H9 (cell line): ENCODE data around the gene C2orf78. TPM values are rescaled to one million over a fixed set of nuclear protein-coding genes. Genes with fewer than 3 reads are reported as not detected.

Experiments
- DNase-seq: peaks from one replicate; pipeline ENCODE4 v3.0.0-alpha.2; 2017
- H2AFZ ChIP-seq: one replicate; pipeline ENCODE4 v1.6.1; 2013; ENCODE audit warnings: mild to moderate bottlenecking, low read length, control low read depth, moderate library complexity
- H2AK5ac ChIP-seq: 2 replicates; pipeline ENCODE4 v1.6.1; 2013; ENCODE audit warnings: low read length, control low read depth, mixed read lengths; ENCODE audit not compliant: insufficient read length
- H2BK120ac ChIP-seq: one replicate; pipeline ENCODE4 v1.6.1; 2013; ENCODE audit warnings: low read depth, mild to moderate bottlenecking, low read length, control low read depth, inconsistent platforms; ENCODE audit not compliant: poor library complexity, severe bottlenecking
- H2BK12ac ChIP-seq: 2 replicates; pipeline ENCODE4 v1.6.1; 2013; ENCODE audit warnings: low read length, control low read depth, mixed read lengths, low read depth; ENCODE audit not compliant: insufficient read length
- H2BK15ac ChIP-seq: 2 replicates; pipeline ENCODE4 v1.6.1; 2013; ENCODE audit warnings: low read depth, low read length, control low read depth
- H2BK20ac ChIP-seq: one replicate; pipeline ENCODE4 v1.6.1; 2013; ENCODE audit warnings: low read depth, mild to moderate bottlenecking, low read length, control low read depth, inconsistent platforms; ENCODE audit not compliant: poor library complexity, severe bottlenecking
- H2BK5ac ChIP-seq: 2 replicates; pipeline ENCODE4 v1.6.1; 2013; ENCODE audit warnings: low read length, control low read depth, mixed read lengths; ENCODE audit not compliant: insufficient read length
- H3K14ac ChIP-seq: 2 replicates; pipeline ENCODE4 v1.6.1; 2013; ENCODE audit warnings: low read length, control low read depth; ENCODE audit not compliant: insufficient read depth
- H3K18ac ChIP-seq: 2 replicates; pipeline ENCODE4 v1.6.1; 2013; ENCODE audit warnings: low read depth, mild to moderate bottlenecking, mixed read lengths, low read length, control low read depth; ENCODE audit not compliant: insufficient read length
- H3K23ac ChIP-seq: 2 replicates; pipeline ENCODE4 v1.6.1; 2013; ENCODE audit warnings: low read length, control low read depth, mixed read lengths, low read depth; ENCODE audit not compliant: insufficient read length
- H3K23me2 ChIP-seq: 2 replicates; pipeline ENCODE4 v1.6.1; 2013; ENCODE audit warnings: low read depth, mild to moderate bottlenecking, mixed read lengths, low read length, control low read depth; ENCODE audit not compliant: insufficient read length, poor library complexity, severe bottlenecking
- H3K27ac ChIP-seq: 2 replicates; pipeline ENCODE4 v1.5.1; 2013; ENCODE audit warnings: low read length, control low read depth, mixed read lengths, low read depth; ENCODE audit not compliant: insufficient read length
- H3K27me3 ChIP-seq: 2 replicates; pipeline ENCODE4 v1.6.1; 2013; ENCODE audit warnings: low read length, control low read depth, inconsistent platforms; ENCODE audit not compliant: insufficient read depth
- H3K4ac ChIP-seq: 2 replicates; pipeline ENCODE4 v1.6.1; 2013; ENCODE audit warnings: low read depth, mild to moderate bottlenecking, control low read depth, inconsistent platforms, low read length, moderate library complexity
- H3K4me1 ChIP-seq: 2 replicates; pipeline ENCODE4 v1.6.1; 2013; ENCODE audit warnings: low read length, control low read depth, inconsistent platforms; ENCODE audit not compliant: insufficient read depth
- H3K4me2 ChIP-seq: 2 replicates; pipeline ENCODE4 v1.6.1; 2013; ENCODE audit warnings: low read length, control low read depth, mixed read lengths; ENCODE audit not compliant: insufficient read length, insufficient read depth
- H3K56ac ChIP-seq: 2 replicates; pipeline ENCODE4 v1.6.1; 2013; ENCODE audit warnings: low read depth, mild to moderate bottlenecking, mixed read lengths, low read length, control low read depth; ENCODE audit not compliant: insufficient read length
- H3K79me1 ChIP-seq: 2 replicates; pipeline ENCODE4 v1.6.1; 2013; ENCODE audit warnings: low read depth, mild to moderate bottlenecking, moderate library complexity, low read length, control low read depth, inconsistent platforms; ENCODE audit not compliant: insufficient read depth, poor library complexity, severe bottlenecking
- H3K79me2 ChIP-seq: 2 replicates; pipeline ENCODE4 v1.6.1; 2013; ENCODE audit warnings: low read length, control low read depth, inconsistent platforms; ENCODE audit not compliant: insufficient read depth
- H3K9ac ChIP-seq: 2 replicates; pipeline ENCODE4 v1.6.1; 2013; ENCODE audit warnings: low read length, control low read depth, mixed read lengths; ENCODE audit not compliant: insufficient read length; ENCODE audit errors: extremely low read depth
- H3K9me3 ChIP-seq: one replicate; pipeline ENCODE4 v1.6.1; 2013; ENCODE audit warnings: low read depth, low read length, inconsistent platforms; ENCODE audit not compliant: control insufficient read depth
- H3T11ph ChIP-seq: one replicate; pipeline ENCODE4 v1.6.1; 2013; ENCODE audit warnings: mild to moderate bottlenecking, low read length, control low read depth, inconsistent platforms
- H4K20me1 ChIP-seq: one replicate; pipeline ENCODE4 v1.6.1; 2013; ENCODE audit not compliant: control insufficient read depth, insufficient read length, insufficient read depth
- H4K5ac ChIP-seq: 2 replicates; pipeline ENCODE4 v1.6.1; 2013; ENCODE audit warnings: low read depth, mild to moderate bottlenecking, mixed read lengths, low read length, control low read depth; ENCODE audit not compliant: insufficient read length
- H4K8ac ChIP-seq: replicated peaks from 2 replicates; pipeline ENCODE4 v1.6.1; 2013; ENCODE audit warnings: low read length, control low read depth, mixed read lengths, low read depth; ENCODE audit not compliant: insufficient read length
- H4K91ac ChIP-seq: 2 replicates; pipeline ENCODE4 v1.6.1; 2013; ENCODE audit warnings: low read depth, mild to moderate bottlenecking, moderate library complexity, mixed read lengths, low read length, control low read depth; ENCODE audit not compliant: insufficient read length
- H3K27ac Mint-ChIP-seq, 3 experiments: 2 replicates in 2 of 3; 3 replicates in 1 of 3; pipeline ENCODE4 v1.8.0; 2020 to 2021; ENCODE audit warnings: mixed read lengths in 3 of 3, mild to moderate bottlenecking in 1 of 3, moderate library complexity in 1 of 3
- H3K27me3 Mint-ChIP-seq: 2 replicates; pipeline ENCODE4 v1.8.0; 2021; ENCODE audit warnings: low read depth, mild to moderate bottlenecking, moderate library complexity, mixed read lengths
- H3K36me3 Mint-ChIP-seq, 3 experiments: 2 replicates in 2 of 3; 3 replicates in 1 of 3; pipeline ENCODE4 v1.8.0; 2020 to 2021; ENCODE audit warnings: low read depth in 3 of 3, mixed read lengths in 3 of 3; ENCODE audit not compliant: insufficient read depth in 1 of 3
- H3K4me1 Mint-ChIP-seq, 2 experiments: 2 replicates each; pipeline ENCODE4 v1.8.0; 2020; ENCODE audit warnings: mixed read lengths in 2 of 2
- H3K4me3 Mint-ChIP-seq, 2 experiments: 2 replicates in 1 of 2; 3 replicates in 1 of 2; pipeline ENCODE4 v1.8.0; 2020 to 2021; ENCODE audit warnings: mild to moderate bottlenecking in 2 of 2, mixed read lengths in 2 of 2, moderate library complexity in 1 of 2
- H3K9me3 Mint-ChIP-seq, 2 experiments: 2 replicates in 1 of 2; 3 replicates in 1 of 2; pipeline ENCODE4 v1.8.0; 2020; ENCODE audit warnings: mild to moderate bottlenecking in 2 of 2, mixed read lengths in 2 of 2, moderate library complexity in 1 of 2
- WGBS: extraction: QIAGEN DNeasy Blood & Tissue Kit; methylation state at CpG from one replicate; pipeline ENCODE4 v1.1.7; 2013; ENCODE audit warnings: missing lambda C conversion rate, low lambda C conversion rate, mixed read lengths; ENCODE audit not compliant: insufficient read length; ENCODE audit errors: extremely low coverage; 5-methylcytosine and 5-hydroxymethylcytosine counted together
- total RNA-seq: library from RNA; stranded (reverse); gene quantifications from 2 replicates; pipeline ENCODE4 v1.2.1, GENCODE V29; 2021
- TF ChIP-seq, protein P1 (sequence below): fragments of 200-600 bp; sonication (generic); conservative IDR thresholded peaks from 3 replicates; pipeline ENCODE4 v1.8.0; 2021; ENCODE audit warnings: antibody characterized with exemption, mild to moderate bottlenecking

The C2orf78 gene
- total RNA-seq, 1 experiment from 2014 or later: 0.09 TPM

DNA sequence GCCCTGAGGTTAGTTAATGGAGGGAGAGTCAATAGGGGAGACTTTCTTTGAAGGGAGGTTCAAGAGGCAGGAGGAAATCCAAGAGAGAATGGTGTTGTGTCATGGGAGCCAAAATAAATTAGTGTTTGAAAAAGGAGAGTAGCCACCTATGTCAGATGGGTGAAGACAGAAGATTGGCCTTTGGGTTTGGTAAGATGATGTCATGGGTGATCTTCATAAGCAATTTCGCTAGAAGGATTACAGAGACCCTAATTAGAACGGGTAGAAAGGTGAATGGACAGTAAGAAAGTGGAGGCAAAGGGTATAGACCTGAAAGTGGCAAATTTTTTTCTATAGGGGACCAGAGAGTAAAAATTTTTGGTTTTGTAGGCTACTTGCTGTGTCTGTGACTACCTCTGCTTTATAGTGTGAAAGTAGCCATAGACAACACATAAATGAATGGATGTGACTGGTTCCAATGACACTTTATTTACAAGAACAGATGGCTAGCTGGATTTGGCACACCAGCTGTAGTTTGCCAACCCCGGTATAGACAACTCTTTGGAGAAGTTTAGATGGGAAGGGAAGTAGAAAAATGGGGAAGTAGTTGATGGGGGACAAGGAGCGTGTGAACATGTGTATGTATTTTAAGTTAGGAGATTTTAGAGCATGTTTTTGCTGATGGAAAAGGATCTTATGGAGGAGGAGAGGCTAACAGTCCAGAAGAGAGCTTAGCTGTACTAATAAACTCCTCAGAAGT, 54.0 kb downstream of the C2orf78 start:
- Mint-ChIP-seq H3K9me3 (no peaks in the 10 kb centered on the region), H3K4me1 (no peaks in the 10 kb centered on the region), H3K36me3 (peaks cover 11 to 32% (median 15%) of the 10 kb centered on the region in 3 experiments; a peak in 5 of 7 replicates), H3K27me3 (no peaks in the 10 kb centered on the region), H3K27ac (no peak overlapping the region), H3K4me3 (no peak overlapping the region)
- no peak overlapping the region for H2BK120ac ChIP-seq
- H3K79me1 ChIP-seq: no peaks in the 10 kb centered on the region
- no peak overlapping the region for H3K27ac ChIP-seq
- no peak overlapping the region for H4K8ac ChIP-seq
- TF ChIP-seq, protein P1, sequence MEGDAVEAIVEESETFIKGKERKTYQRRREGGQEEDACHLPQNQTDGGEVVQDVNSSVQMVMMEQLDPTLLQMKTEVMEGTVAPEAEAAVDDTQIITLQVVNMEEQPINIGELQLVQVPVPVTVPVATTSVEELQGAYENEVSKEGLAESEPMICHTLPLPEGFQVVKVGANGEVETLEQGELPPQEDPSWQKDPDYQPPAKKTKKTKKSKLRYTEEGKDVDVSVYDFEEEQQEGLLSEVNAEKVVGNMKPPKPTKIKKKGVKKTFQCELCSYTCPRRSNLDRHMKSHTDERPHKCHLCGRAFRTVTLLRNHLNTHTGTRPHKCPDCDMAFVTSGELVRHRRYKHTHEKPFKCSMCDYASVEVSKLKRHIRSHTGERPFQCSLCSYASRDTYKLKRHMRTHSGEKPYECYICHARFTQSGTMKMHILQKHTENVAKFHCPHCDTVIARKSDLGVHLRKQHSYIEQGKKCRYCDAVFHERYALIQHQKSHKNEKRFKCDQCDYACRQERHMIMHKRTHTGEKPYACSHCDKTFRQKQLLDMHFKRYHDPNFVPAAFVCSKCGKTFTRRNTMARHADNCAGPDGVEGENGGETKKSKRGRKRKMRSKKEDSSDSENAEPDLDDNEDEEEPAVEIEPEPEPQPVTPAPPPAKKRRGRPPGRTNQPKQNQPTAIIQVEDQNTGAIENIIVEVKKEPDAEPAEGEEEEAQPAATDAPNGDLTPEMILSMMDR: no peak
- H3K4me2 ChIP-seq: no peak overlapping the region
- no peak overlapping the region for H3K9ac ChIP-seq
- no peak overlapping the region for H2BK5ac ChIP-seq
- H2BK12ac ChIP-seq: no peak overlapping the region
- H3K18ac ChIP-seq: no peak overlapping the region
- no peak overlapping the region for H3T11ph ChIP-seq
- no peak overlapping the region for H3K23ac ChIP-seq
- no peak overlapping the region for H2BK15ac ChIP-seq
- H2BK20ac ChIP-seq: no peak overlapping the region
- WGBS: 100% methylated on average over 1 of the region's 4 CpGs
- H3K4me1 ChIP-seq: no peaks in the 10 kb centered on the region
- H4K5ac ChIP-seq: no peak overlapping the region
- H3K4ac ChIP-seq: no peak overlapping the region
- no peaks in the 10 kb centered on the region for H3K9me3 ChIP-seq
- H3K23me2 ChIP-seq: no peaks in the 10 kb centered on the region
- H2AK5ac ChIP-seq: no peak overlapping the region
- no peaks in the 10 kb centered on the region; the same call in 1 of the 2 replicates for H3K79me2 ChIP-seq
- H2AFZ ChIP-seq: no peak overlapping the region
- no peak overlapping the region for H3K14ac ChIP-seq
- H4K91ac ChIP-seq: no peak overlapping the region
- no peaks in the 10 kb centered on the region; the same call in 1 of the 2 replicates for H3K27me3 ChIP-seq
- no peaks in the 10 kb centered on the region for H4K20me1 ChIP-seq
- no peak overlapping the region for H3K56ac ChIP-seq
- DNase-seq: no peak
